ENCODE data around the gene KRTAP1-3.
"Not testable (repeated sequence)": the region's sequence is repeated elsewhere in the genome, so short reads cannot be mapped to it uniquely, and the experiment has no call there.

KRTAP1-3 gene, protein sequence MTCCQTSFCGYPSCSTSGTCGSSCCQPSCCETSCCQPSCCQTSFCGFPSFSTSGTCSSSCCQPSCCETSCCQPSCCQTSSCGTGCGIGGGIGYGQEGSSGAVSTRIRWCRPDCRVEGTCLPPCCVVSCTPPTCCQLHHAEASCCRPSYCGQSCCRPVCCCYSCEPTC

DNA sequence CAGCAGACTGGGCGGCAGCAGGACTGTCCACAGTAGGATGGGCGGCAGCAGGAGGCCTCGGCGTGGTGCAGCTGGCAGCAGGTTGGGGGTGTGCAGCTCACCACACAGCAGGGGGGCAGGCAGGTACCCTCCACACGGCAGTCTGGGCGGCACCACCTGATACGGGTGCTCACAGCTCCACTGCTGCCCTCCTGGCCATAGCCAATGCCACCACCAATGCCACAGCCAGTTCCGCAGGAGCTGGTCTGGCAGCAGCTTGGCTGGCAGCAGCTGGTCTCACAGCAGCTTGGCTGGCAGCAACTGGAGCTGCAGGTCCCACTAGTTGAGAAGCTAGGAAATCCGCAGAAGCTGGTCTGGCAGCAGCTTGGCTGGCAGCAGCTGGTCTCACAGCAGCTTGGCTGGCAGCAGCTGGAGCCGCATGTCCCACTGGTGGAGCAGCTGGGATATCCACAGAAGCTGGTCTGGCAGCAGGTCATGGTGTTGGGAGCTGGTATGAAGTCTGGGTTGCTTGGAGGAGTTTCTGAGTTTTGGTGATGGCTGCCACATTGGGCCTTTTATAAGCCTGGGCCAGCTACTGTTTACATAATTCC lies at the start of gene KRTAP1-3:
Gene KRTAP1-3, minus strand, starts transcription at position 529 of the 590 bp plus-strand sequence. Its CDS starts 53 bp downstream, at position 476.
- DNase-seq (ENCODE audit: low spot score in 2 of 2); H3K4me1 Mint-ChIP-seq; H3K27ac Mint-ChIP-seq (ENCODE audit: low read depth); ATAC-seq (replicated peaks; ENCODE audit: extremely low read depth, poor library complexity, severe bottlenecking); H3K4me3 Mint-ChIP-seq; H3K9me3 Mint-ChIP-seq; H3K36me3 Mint-ChIP-seq (ENCODE audit: insufficient read depth): not testable (repeated sequence)
- peaks cover 69% of the 10 kb centered on the region for H3K27me3 Mint-ChIP-seq

DNA sequence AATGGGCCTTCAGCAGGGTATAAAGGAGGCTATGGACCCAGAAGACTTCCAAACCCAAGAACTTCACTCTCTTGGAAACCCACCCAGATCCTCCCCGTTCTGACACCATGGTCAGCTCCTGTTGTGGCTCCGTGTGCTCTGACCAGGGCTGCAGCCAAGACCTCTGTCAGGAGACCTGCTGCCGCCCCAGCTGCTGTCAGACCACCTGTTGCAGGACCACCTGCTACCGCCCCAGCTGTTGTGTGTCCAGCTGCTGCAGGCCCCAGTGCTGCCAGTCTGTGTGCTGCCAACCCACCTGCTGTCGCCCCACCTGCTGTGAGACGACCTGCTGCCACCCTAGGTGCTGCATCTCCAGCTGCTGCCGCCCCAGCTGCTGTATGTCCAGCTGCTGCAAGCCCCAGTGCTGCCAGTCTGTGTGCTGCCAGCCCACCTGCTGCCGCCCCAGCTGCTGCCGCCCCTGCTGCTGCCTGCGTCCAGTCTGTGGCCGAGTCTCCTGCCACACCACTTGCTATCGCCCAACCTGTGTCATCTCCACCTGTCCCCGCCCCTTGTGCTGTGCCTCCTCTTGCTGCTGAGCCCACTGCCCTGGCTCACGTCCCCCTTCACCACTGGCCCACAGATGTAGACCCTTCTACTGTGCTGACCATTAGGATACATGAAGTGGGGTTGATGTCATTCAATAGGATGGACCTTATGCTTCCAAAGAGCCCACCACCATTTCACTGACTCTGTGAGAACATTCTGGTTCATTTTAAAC lies 49.6 kb upstream of the KRTAP1-3 start, which contains the start of gene KRTAP4-7:
Gene KRTAP4-7, plus strand, starts transcription at position 51 of the 757 bp plus-strand sequence. Its CDS starts 57 bp downstream, at position 108.
- ATAC-seq (replicated peaks; ENCODE audit: extremely low read depth, poor library complexity, severe bottlenecking); H3K36me3 Mint-ChIP-seq (ENCODE audit: insufficient read depth); DNase-seq (ENCODE audit: low spot score in 2 of 2); H3K9me3 Mint-ChIP-seq; H3K4me1 Mint-ChIP-seq; H3K27ac Mint-ChIP-seq (ENCODE audit: low read depth); H3K4me3 Mint-ChIP-seq: not testable (repeated sequence)
- peaks cover 57% of the 10 kb centered on the region for H3K27me3 Mint-ChIP-seq

DNA sequence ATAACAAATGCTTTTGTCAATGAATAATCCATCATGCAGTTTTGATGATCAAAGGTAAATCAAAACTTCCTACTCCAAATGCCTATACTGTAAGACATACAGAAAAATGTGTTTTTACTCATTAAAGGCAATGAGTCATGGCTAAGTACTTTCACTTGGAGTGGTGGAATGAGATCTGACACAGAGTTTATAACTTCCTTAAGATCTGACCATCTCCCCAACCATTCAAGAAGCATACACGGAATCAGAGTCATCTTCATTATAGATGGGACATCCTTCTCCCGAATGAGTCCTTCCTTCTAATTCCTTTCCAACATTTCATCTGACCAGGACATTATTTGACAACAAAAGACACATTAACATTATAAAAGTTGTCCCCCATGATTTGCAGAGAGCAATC lies 48.8 kb upstream of the KRTAP1-3 start:
- not testable (repeated sequence) for H3K9me3 Mint-ChIP-seq; ATAC-seq (replicated peaks; ENCODE audit: extremely low read depth, poor library complexity, severe bottlenecking); H3K36me3 Mint-ChIP-seq (ENCODE audit: insufficient read depth); H3K4me3 Mint-ChIP-seq; H3K27ac Mint-ChIP-seq (ENCODE audit: low read depth); DNase-seq (ENCODE audit: low spot score in 2 of 2); H3K4me1 Mint-ChIP-seq
- peaks cover 49% of the 10 kb centered on the region for H3K27me3 Mint-ChIP-seq

DNA sequence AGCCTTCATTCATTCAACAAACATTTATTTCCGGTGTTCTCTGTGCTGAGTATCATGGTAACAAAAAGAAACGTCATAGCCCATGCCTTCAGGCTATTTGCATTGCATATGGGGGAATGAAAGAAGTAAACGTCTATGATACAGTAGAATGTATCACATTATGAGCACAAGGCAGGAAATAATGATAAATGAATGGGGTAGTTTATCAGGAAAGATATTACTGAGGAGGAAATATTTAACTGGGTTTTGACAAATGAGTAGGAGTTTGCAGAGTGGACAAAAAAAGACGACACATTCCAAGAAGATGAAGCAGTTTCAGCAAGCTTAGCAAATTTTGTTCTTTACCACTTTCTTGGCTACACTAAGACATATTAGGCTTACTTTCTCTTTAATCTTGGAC lies 48.0 kb upstream of the KRTAP1-3 start:
- Mint-ChIP-seq H3K4me1 (no peaks in the 10 kb centered on the region), H3K27me3 (peaks cover 49% of the 10 kb centered on the region), H3K9me3 (no peaks in the 10 kb centered on the region), H3K27ac (ENCODE audit: low read depth) (no peak overlapping the region), H3K36me3 (ENCODE audit: insufficient read depth) (no peaks in the 10 kb centered on the region), H3K4me3 (no peak overlapping the region)
- DNase-seq (ENCODE audit: low spot score in 2 of 2), result no peak
- no peak for ATAC-seq (replicated peaks; ENCODE audit: extremely low read depth, poor library complexity, severe bottlenecking)

DNA sequence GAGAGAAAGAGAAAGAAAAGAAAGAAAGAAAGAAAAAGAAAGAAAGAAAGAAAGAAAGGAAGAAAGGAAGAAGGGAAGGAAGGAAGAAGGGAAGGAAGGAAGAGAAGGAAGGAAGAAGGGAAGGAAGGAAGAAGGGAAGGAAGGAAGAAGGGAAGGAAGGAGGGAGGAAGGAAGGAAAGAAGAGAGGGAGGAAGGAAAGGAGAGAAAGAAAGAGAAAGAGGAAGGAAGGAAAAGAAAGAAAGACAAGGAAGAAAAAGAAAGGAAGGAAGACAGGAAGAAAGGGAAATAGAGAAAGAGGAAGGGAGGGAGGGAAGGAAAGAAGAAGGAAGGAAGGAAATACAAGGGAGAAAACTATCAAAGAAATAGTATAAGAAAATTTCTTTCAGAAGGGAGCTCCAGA lies 42.1 kb upstream of the KRTAP1-3 start:
- no peak for ATAC-seq (replicated peaks; ENCODE audit: extremely low read depth, poor library complexity, severe bottlenecking)
- H3K27me3 Mint-ChIP-seq, result peaks cover 51% of the 10 kb centered on the region
- no peak overlapping the region for H3K4me3 Mint-ChIP-seq
- no peak overlapping the region for H3K27ac Mint-ChIP-seq (ENCODE audit: low read depth)
- no peaks in the 10 kb centered on the region for H3K9me3 Mint-ChIP-seq
- no peaks in the 10 kb centered on the region for H3K36me3 Mint-ChIP-seq (ENCODE audit: insufficient read depth)
- DNase-seq (ENCODE audit: low spot score in 2 of 2), result no peak
- H3K4me1 Mint-ChIP-seq, result no peaks in the 10 kb centered on the region

DNA sequence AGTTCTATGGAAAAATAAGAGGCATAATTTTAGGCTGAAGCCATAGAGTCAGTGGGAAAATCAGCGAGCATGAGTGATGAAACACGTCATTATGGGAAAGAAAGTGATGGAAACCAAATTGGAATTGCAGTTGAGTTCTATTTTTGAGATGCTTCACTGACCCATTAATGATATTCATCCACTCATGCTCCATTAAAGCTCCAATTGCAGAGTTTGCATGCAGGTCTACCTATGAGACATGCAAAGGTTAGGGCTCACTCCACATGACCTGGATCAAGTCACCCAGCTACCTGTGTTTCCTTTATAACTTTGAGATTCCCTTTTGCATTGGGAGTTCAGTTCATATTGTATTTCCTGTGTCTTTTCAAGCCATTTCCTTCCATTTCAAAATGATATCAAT lies 39.0 kb upstream of the KRTAP1-3 start:
- no peak for ATAC-seq (replicated peaks; ENCODE audit: extremely low read depth, poor library complexity, severe bottlenecking)
- no peak overlapping the region for H3K27ac Mint-ChIP-seq (ENCODE audit: low read depth)
- H3K4me3 Mint-ChIP-seq, result no peak overlapping the region
- H3K4me1 Mint-ChIP-seq, result no peaks in the 10 kb centered on the region
- peaks cover 36% of the 10 kb centered on the region for H3K27me3 Mint-ChIP-seq
- no peak for DNase-seq (ENCODE audit: low spot score in 2 of 2)
- H3K9me3 Mint-ChIP-seq, result no peaks in the 10 kb centered on the region
- no peaks in the 10 kb centered on the region for H3K36me3 Mint-ChIP-seq (ENCODE audit: insufficient read depth)

DNA sequence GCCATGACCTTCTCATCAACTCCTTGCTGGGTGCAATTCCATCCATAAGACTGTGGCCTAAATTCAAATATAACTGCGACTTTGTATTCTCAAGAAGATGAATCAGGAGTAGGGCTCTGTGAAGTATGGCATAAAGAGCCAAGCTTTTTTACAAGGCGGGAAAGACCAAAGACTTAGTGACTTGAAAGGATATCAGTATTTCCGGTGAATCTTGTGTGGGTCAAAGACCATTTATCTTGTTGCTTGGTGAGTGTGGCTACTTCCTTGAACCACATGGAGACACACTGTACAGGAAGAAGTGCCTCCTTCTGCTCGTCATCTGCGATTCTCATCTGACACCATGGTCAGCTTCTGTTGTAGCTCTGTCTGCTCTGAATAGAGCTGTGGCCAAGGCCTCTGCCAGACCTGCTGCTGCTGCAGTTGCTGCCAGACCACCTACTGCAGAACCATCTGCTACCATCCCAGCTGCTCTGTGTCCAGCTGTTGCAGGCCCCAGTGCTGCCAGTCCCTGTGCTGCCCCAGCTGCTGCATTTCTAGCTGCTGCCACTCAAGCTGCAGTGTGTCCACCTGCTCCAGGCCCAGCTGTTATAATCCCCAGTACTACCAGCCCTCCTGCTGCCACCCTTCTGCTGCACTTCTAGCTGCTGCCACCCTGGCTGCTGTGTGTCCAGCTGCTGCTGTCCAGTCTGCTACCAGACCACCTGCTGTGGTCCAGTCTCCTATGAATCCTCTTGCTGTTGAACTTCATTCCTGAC lies 37.1 kb upstream of the KRTAP1-3 start:
- DNase-seq (ENCODE audit: low spot score in 2 of 2) (no peak), ATAC-seq (replicated peaks; ENCODE audit: extremely low read depth, poor library complexity, severe bottlenecking) (no peak)
- Mint-ChIP-seq H3K27ac (ENCODE audit: low read depth) (no peak overlapping the region), H3K9me3 (no peaks in the 10 kb centered on the region), H3K4me3 (no peak overlapping the region), H3K27me3 (peaks cover 22% of the 10 kb centered on the region), H3K4me1 (no peaks in the 10 kb centered on the region), H3K36me3 (ENCODE audit: insufficient read depth) (no peaks in the 10 kb centered on the region)

DNA sequence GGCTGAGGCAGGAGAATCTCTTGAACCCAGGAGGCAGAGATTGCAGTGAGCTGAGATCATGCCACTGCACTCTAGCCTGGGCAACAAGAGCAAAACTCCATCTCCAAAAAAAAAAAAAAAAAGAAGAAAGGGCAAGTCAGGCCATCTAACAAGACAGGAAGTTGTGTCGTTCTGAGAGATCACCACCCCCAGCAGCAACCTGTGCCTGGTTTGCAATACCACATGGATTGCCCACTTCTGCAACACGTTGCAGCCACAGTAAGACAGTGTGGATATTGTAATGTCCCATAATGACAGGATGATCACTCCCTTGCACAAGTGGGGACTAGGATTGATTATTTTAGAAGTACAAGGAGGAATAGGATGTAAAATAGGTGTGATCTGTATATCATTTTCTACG lies 34.4 kb upstream of the KRTAP1-3 start:
- H3K4me3 Mint-ChIP-seq, result no peak overlapping the region
- no peaks in the 10 kb centered on the region for H3K4me1 Mint-ChIP-seq
- DNase-seq (ENCODE audit: low spot score in 2 of 2) (no peak), ATAC-seq (replicated peaks; ENCODE audit: extremely low read depth, poor library complexity, severe bottlenecking) (no peak)
- H3K36me3 Mint-ChIP-seq (ENCODE audit: insufficient read depth), result no peaks in the 10 kb centered on the region
- H3K27me3 Mint-ChIP-seq, result no peaks in the 10 kb centered on the region
- H3K27ac Mint-ChIP-seq (ENCODE audit: low read depth), result no peak overlapping the region
- no peaks in the 10 kb centered on the region for H3K9me3 Mint-ChIP-seq

DNA sequence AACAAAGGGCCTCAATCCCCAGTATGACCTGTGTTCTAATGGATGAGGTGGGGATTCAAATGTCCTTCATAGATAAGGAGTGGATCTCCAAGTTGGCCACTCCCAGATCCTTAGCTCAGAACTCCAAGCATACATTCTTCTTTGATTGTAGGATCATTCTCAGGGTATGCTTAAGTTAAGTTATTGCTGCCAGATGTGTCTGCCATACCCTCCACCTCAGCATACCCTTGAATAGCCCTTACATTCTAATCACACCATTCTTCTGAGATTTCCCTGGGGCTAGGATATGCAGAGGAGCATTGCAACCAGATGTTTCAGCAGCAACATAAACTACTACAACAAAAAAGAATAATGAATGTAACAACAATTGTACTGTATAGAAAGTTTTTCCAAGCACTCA lies 32.6 kb upstream of the KRTAP1-3 start:
- DNase-seq (ENCODE audit: low spot score in 2 of 2), result no peak
- ATAC-seq (replicated peaks; ENCODE audit: extremely low read depth, poor library complexity, severe bottlenecking), result no peak
- H3K27ac Mint-ChIP-seq (ENCODE audit: low read depth), result no peak overlapping the region
- no peaks in the 10 kb centered on the region for H3K9me3 Mint-ChIP-seq
- H3K4me3 Mint-ChIP-seq, result no peak overlapping the region
- H3K36me3 Mint-ChIP-seq (ENCODE audit: insufficient read depth), result no peaks in the 10 kb centered on the region
- H3K4me1 Mint-ChIP-seq, result no peaks in the 10 kb centered on the region
- H3K27me3 Mint-ChIP-seq, result peaks cover under 1% of the 10 kb centered on the region

DNA sequence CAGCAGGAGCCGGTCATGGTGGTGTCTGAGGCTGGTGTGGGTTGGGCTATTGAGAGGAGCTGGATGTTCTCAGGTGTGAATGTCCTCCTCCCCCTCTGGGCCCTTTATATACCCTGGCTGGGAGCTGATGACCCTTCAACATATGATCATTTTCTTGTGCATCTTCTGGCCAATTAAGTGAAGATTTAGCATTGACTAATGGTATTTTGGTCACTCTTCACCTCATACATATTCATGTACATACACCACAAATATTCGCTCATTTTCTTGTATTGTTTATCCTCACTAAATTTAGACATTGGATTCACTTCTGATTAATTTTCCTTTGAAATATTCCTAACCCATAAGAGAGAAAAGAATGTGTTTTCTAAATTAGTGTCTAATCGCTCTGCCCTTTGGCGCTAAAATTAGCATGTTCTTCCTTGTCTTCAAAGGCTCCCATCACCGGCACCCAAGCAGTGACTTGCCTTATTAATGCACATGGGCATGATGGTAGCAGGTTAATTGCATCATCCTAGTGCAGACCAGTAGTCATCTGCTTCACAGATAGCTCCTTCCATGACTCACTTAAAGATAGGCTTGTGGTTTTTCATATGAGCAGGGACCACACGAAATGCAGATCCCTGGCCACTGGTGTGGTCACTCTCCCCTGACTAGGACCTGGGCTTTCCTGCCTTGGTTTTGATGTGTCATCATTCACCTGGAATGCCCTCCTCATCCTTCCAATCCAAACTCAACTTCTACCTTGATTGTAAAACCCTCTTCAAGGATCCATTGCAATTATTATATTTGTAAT lies 31.4 kb upstream of the KRTAP1-3 start, which contains the start of gene KRTAP2-4:
Gene KRTAP2-4, minus strand, starts transcription at position 51 of the 796 bp plus-strand sequence. Its CDS starts 34 bp downstream, at position 17.
- ATAC-seq (replicated peaks; ENCODE audit: extremely low read depth, poor library complexity, severe bottlenecking), result no peak

DNA sequence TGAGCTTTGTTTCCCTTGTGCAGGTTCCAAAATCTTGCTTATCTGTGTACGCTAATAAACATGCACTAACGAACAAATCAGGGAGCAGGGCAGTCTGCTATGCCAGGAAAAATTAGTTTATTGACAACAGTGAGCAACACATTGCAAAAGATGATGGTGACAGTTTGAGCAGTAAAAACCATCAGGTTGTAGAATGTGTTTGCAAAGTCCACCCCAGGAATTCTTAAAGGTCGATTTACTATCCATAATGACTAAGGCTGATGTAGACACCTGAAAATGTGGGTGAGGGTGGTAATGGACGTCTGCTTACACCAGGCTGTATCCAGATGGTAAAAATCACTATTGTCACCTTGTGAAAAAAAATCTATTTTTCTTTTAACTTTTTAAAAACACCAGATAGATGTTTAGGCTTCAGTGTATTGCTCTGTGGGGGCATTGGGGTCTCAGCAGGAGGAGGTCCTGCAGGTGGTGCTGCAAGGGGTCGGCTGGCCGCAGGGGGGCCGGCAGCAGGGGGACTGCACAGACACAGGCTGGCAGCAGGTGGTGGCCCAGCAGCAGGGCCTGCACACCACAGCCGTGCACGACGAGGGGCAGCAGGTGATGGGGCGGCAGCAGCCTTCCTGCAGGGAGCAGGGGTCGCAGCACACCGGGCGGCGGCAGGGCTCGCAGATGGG lies 30.5 kb upstream of the KRTAP1-3 start:
- H3K4me1 Mint-ChIP-seq; H3K36me3 Mint-ChIP-seq (ENCODE audit: insufficient read depth); H3K4me3 Mint-ChIP-seq; ATAC-seq (replicated peaks; ENCODE audit: extremely low read depth, poor library complexity, severe bottlenecking); H3K27ac Mint-ChIP-seq (ENCODE audit: low read depth); H3K9me3 Mint-ChIP-seq; DNase-seq (ENCODE audit: low spot score in 2 of 2): not testable (repeated sequence)
- peaks cover 22% of the 10 kb centered on the region for H3K27me3 Mint-ChIP-seq

More for the DNA sequence above, 31.4 kb upstream of the KRTAP1-3 start, which contains the start of gene KRTAP2-4:
- no peak for DNase-seq (ENCODE audit: low spot score in 2 of 2)
- no peak within 1 kb of the TSS for H3K4me3 Mint-ChIP-seq
- H3K36me3 Mint-ChIP-seq (ENCODE audit: insufficient read depth), result no peaks in the 10 kb centered on the region
- H3K9me3 Mint-ChIP-seq, result no peaks in the 10 kb centered on the region
- H3K27me3 Mint-ChIP-seq, result peaks cover 13% of the 10 kb centered on the region
- no peak within 1 kb of the TSS for H3K27ac Mint-ChIP-seq (ENCODE audit: low read depth)
- no peaks in the 10 kb centered on the region for H3K4me1 Mint-ChIP-seq

All from central memory CD8-positive, alpha-beta T cell (primary cell).